Memory B cell (primary cell): ENCODE results near the gene MCF2L2.
"Not testable (repeated sequence)": the region's sequence is repeated elsewhere in the genome, so short reads cannot be mapped to it uniquely, and the experiment has no call there.

Experiments used
- ATAC-seq: fragments of 150-1000 bp; cut with Tn5 transposase; 2 replicates; pipeline ENCODE4 v1.10.0; 2021; ENCODE audit warnings: low read depth, mild to moderate bottlenecking, moderate library complexity
- DNase-seq, 2 donors: peaks; one replicate each; pipeline ENCODE4 v3.0.0; 2022; ENCODE audit warnings: low spot score in 2 of 2
- H3K27ac Mint-ChIP-seq: one replicate; pipeline ENCODE4 v1.8.0; 2022; ENCODE audit warnings: mild to moderate bottlenecking, moderate library complexity, mixed read lengths
- H3K27me3 Mint-ChIP-seq: one replicate; pipeline ENCODE4 v1.8.0; 2022; ENCODE audit warnings: mixed read lengths
- H3K36me3 Mint-ChIP-seq: one replicate; pipeline ENCODE4 v1.8.0; 2022; ENCODE audit warnings: mild to moderate bottlenecking, mixed read lengths
- H3K4me1 Mint-ChIP-seq: one replicate; pipeline ENCODE4 v1.8.0; 2022; ENCODE audit warnings: mixed read lengths
- H3K4me3 Mint-ChIP-seq: one replicate; pipeline ENCODE4 v1.8.0; 2022; ENCODE audit warnings: mild to moderate bottlenecking, moderate library complexity, mixed read lengths
- H3K9me3 Mint-ChIP-seq: one replicate; pipeline ENCODE4 v1.8.0; 2022; ENCODE audit warnings: mixed read lengths

Gene MCF2L2

DNA sequence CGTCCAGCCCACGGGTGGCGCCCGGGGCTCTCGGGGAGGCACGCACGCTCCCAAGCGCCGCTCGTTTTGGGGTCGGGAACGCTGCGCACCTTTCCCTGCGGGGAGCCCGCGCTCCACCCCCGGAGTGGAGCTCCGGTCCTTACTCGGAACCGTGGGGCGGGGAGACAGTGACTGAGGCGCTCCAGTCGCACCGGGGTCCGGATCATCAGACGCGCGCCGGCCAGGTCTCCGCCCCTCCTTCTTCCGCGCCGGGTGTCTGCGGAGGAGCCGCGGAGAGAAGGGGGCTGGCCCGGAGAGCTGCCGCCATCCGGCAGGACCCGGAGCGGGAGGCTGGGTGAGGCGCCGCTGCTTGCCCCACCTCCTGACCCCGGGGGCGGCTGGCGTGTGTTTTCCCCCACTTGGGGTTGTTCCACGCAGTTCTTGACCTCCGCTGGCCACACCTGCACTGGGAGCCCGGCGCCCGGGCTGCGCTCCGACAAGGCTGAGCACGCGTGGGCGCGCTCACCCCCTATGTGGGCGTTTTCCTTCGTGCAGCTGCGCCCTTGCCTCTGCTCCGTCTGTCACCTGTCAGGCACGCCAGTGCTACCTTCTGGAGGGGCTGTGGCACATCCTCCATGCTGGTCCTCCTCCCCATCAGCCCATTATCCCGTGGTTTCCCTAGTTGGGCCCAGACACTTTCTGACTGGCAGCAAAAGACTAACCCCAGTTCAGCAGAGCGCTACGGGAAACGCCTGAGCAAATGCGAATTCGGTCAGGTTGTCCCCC is at the start of gene MCF2L2:
Gene MCF2L2, minus strand, starts transcription at position 173 of the 765 bp plus-strand sequence. CDS start 642 bp downstream, outside the sequence.
- DNase-seq (peak; percentile 48 to 55), ATAC-seq (peak; percentile 86)
- Mint-ChIP-seq H3K4me1 (peaks cover 3% of the 10 kb centered on the region), H3K27ac (peak within 1 kb of the TSS; percentile 52), H3K9me3 (no peaks in the 10 kb centered on the region), H3K4me3 (peak within 1 kb of the TSS; percentile 89), H3K27me3 (peaks cover 10% of the 10 kb centered on the region), H3K36me3 (no peaks in the 10 kb centered on the region)

GRCh38 chr3:183477801-183478456 is 49.5 kb upstream of the MCF2L2 start:
- Mint-ChIP-seq H3K4me1 (peaks cover 2% of the 10 kb centered on the region), H3K4me3 (no peak overlapping the region), H3K9me3 (no peaks in the 10 kb centered on the region), H3K36me3 (no peaks in the 10 kb centered on the region), H3K27me3 (no peaks in the 10 kb centered on the region), H3K27ac (no peak overlapping the region)
- ATAC-seq, result no peak
- no peak for DNase-seq

DNA sequence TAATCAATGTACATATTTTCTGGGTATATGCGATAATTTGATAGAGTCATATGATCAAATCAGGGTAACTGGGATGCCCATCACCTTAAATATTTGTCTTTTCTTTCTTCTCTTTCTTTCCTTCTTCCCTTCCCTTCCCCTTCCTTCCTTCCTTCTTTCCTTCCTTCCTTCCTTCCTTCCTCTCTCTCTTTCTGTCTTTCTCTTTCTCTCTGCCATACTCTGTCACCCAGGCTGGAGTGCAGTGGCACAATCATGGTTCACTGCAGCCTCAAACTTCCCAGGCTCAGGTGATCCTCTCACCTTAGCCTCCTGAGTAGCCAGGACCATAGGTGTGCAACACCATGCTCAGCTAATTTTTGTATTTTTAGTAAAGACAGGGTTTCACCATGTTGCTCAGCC is 47.3 kb upstream of the MCF2L2 start:
- H3K36me3 Mint-ChIP-seq, H3K9me3 Mint-ChIP-seq, H3K4me1 Mint-ChIP-seq, H3K27me3 Mint-ChIP-seq, DNase-seq, H3K27ac Mint-ChIP-seq, ATAC-seq, H3K4me3 Mint-ChIP-seq: not testable (repeated sequence)

DNA sequence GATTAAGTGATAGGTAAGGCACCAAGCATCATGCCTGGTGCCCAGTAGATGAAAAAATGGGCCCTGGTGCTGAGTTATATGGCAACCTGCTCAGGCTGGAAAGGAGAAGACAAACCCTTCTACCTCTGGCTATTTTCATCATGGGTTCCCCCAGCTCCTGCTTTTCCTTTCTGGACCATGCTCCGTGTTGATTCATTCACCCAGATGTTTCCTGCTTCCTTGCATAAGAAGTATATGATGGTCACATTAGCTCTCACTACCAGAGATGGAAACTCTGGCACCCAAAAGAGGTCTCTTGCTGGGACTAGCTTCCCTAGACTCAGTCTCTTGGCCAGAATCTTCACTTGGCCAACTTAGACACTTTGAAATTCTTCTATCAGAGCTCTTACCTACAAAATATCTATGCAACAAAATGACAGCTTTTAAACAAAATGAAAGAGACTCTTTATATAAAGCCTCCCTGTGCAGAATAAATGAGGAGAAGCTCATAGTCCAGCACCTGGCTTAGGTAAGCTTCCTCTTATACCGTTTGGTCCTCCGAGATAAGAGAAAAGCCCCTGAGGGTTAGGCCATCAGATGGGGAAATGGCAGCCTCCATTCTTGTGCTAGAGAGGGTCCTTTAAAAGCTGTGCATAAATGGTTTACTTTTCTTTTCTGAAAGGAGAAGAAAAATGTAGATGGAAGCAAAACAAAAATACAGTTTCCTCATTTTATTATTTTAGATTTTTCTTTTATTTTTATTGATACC is 46.8 kb upstream of the MCF2L2 start:
- DNase-seq, result no peak
- ATAC-seq, result no peak
- no peak overlapping the region for H3K4me3 Mint-ChIP-seq
- peaks cover 2% of the 10 kb centered on the region for H3K4me1 Mint-ChIP-seq
- H3K9me3 Mint-ChIP-seq, result no peaks in the 10 kb centered on the region
- no peaks in the 10 kb centered on the region for H3K36me3 Mint-ChIP-seq
- H3K27me3 Mint-ChIP-seq, result no peaks in the 10 kb centered on the region
- no peak overlapping the region for H3K27ac Mint-ChIP-seq

GRCh38 chr3:183473969-183474368 is 45.5 kb upstream of the MCF2L2 start:
- Mint-ChIP-seq H3K27me3 (peaks cover 2% of the 10 kb centered on the region), H3K4me1 (peaks cover 4% of the 10 kb centered on the region), H3K36me3 (no peaks in the 10 kb centered on the region), H3K4me3 (no peak overlapping the region), H3K9me3 (no peaks in the 10 kb centered on the region), H3K27ac (no peak overlapping the region)
- DNase-seq (no peak), ATAC-seq (no peak)

DNA sequence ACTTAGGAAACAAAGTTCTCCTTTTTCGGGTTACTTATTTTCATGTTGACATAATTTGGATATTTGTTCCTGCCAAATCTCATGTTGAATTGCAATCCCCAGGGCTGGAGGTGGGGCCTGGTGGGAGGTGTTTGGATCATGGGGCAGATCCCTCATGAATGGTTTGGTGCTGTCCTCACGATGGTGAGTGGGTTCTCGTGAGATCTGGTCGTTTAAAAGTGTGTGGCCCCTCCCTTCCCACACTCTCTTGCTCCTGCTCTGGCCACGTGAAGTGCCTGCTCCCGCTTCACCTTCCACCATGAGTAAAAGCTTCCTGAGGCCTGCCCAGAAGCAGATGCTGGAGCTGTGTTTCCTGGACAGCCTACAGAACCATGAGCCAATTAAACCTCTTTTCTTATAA is 43.7 kb upstream of the MCF2L2 start:
- Mint-ChIP-seq H3K9me3 (no peaks in the 10 kb centered on the region), H3K27ac (no peak overlapping the region), H3K4me3 (no peak overlapping the region), H3K27me3 (peaks cover 2% of the 10 kb centered on the region), H3K4me1 (peaks cover 4% of the 10 kb centered on the region), H3K36me3 (no peaks in the 10 kb centered on the region)
- DNase-seq (no peak), ATAC-seq (no peak)

DNA sequence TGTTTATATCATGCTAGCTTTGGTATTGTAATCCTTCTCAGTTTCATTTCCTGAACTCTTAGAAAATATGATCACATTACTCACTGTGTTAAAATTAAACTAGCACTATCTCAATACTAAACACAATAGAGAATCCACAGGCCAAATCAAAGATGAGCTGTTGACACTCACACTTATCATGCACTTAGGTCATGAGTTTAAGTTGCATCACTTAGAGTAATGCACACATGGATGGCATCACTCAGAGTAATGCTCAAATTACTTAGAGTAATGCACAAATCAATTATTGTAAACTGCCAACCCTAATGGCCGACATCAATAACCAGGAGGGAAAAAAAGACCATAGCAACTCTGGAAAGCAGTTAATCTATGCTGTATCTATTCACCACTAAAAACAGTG is 40.0 kb upstream of the MCF2L2 start:
- DNase-seq (no peak), ATAC-seq (no peak)
- H3K4me3 Mint-ChIP-seq, result no peak overlapping the region
- peaks cover 4% of the 10 kb centered on the region for H3K4me1 Mint-ChIP-seq
- H3K36me3 Mint-ChIP-seq, result no peaks in the 10 kb centered on the region
- no peak overlapping the region for H3K27ac Mint-ChIP-seq
- no peaks in the 10 kb centered on the region for H3K9me3 Mint-ChIP-seq
- H3K27me3 Mint-ChIP-seq, result peaks cover 5% of the 10 kb centered on the region

GRCh38 chr3:183466575-183466974 is 38.2 kb upstream of the MCF2L2 start:
- no peaks in the 10 kb centered on the region for H3K36me3 Mint-ChIP-seq

DNA sequence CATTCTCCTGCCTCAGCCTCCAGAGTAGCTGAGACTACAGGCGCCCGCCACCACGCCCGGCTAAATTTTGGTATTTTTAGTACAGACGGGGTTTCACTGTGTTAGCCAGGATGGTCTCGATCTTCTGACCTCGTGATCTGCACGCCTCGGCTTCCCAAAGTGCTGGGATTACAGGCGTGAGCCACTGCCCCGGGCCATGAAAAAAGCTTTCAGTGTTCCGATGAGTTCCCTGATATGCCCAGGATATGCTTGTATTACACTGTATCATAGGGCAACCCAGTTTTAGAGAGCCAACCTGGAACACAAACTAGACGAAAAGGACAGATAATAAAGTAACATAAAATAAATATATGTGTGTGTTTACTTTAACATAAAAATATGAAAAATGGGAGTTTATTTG is 37.3 kb upstream of the MCF2L2 start:
- not testable (repeated sequence) for H3K27ac Mint-ChIP-seq, H3K36me3 Mint-ChIP-seq, DNase-seq, H3K4me1 Mint-ChIP-seq, H3K27me3 Mint-ChIP-seq, ATAC-seq, H3K4me3 Mint-ChIP-seq, H3K9me3 Mint-ChIP-seq

More at GRCh38 chr3:183466575-183466974, 38.2 kb upstream of the MCF2L2 start:
- no peaks in the 10 kb centered on the region for H3K9me3 Mint-ChIP-seq
- H3K27ac Mint-ChIP-seq, result no peak overlapping the region
- DNase-seq (no peak), ATAC-seq (no peak)
- H3K27me3 Mint-ChIP-seq, result peaks cover 5% of the 10 kb centered on the region
- peaks cover 4% of the 10 kb centered on the region for H3K4me1 Mint-ChIP-seq
- H3K4me3 Mint-ChIP-seq, result no peak overlapping the region

GRCh38 chr3:183464480-183464879 is 36.1 kb upstream of the MCF2L2 start:
- Mint-ChIP-seq H3K4me3 (no peak overlapping the region), H3K9me3 (no peaks in the 10 kb centered on the region), H3K36me3 (peaks cover 1% of the 10 kb centered on the region), H3K27me3 (peaks cover 5% of the 10 kb centered on the region), H3K4me1 (peaks cover 9% of the 10 kb centered on the region), H3K27ac (no peak overlapping the region)
- ATAC-seq, result no peak
- DNase-seq, result no peak

DNA sequence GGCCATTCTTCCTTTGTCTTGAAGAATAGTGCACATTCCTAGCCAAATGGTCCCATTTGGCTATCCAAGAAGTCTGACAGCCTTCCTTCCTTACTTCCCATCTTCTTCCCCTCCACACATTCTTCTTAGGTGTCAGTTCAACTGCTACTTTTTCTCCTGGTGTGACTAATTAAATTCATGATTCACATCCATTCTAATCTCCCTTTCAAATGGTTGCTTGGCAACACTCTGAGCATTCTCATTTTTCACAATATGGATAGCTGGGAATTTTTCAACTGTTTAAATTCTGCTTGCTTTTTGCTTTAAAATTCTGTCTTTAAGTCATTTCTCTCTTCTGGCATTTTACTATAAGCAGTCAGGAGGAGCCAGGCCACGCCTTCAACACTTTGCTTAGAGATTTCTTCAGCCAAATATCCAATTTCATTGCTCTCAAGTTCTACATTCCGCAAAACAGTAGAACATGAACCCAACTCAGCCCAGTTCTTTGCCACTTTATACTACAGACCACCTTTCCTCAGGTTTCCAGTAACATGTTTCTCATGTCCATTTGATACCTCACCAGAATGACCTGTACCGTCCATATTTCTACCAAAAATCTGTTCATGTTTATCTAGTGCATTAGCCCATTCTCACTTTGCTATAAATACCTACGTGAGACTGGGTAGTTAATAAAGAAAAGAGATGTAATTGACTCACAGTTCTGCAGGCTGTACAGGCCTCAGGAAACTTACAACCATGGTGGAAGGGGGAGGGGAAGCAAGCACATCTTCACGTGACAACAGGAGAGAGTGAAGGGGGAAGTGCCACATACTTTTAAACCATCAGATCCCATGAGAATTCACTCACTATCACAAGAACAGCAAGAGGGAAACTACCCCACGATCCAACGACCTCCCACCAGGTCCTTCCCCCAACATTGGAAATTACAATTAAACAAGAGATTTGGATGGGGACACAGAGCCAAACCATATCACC is 31.9 kb upstream of the MCF2L2 start:
- peaks cover 3% of the 10 kb centered on the region for H3K27me3 Mint-ChIP-seq
- peaks cover 1% of the 10 kb centered on the region for H3K36me3 Mint-ChIP-seq
- DNase-seq (peak in 1 of 2 donors; percentile 14), ATAC-seq (peak; percentile 83)
- H3K9me3 Mint-ChIP-seq, result no peaks in the 10 kb centered on the region
- no peak overlapping the region for H3K4me3 Mint-ChIP-seq
- H3K27ac Mint-ChIP-seq, result peak overlapping the region; percentile 11
- H3K4me1 Mint-ChIP-seq, result peaks cover 6% of the 10 kb centered on the region

- ATAC-seq (no peak), DNase-seq (no peak)
- H3K27me3 Mint-ChIP-seq, result no peaks in the 10 kb centered on the region
- H3K4me1 Mint-ChIP-seq, result no peaks in the 10 kb centered on the region
- no peaks in the 10 kb centered on the region for H3K9me3 Mint-ChIP-seq
- H3K27ac Mint-ChIP-seq, result no peak overlapping the region
- H3K4me3 Mint-ChIP-seq, result no peak overlapping the region
- H3K36me3 Mint-ChIP-seq, result peaks cover 10% of the 10 kb centered on the region
Observed at GRCh38 chr3:183455089-183455488, 26.7 kb upstream of the MCF2L2 start.

- Mint-ChIP-seq H3K9me3 (no peaks in the 10 kb centered on the region), H3K36me3 (peaks cover 8% of the 10 kb centered on the region), H3K4me3 (no peak overlapping the region), H3K27ac (no peak overlapping the region), H3K27me3 (no peaks in the 10 kb centered on the region), H3K4me1 (no peaks in the 10 kb centered on the region)
- ATAC-seq, result no peak
- DNase-seq, result no peak
Observed at GRCh38 chr3:183454064-183454463, 25.6 kb upstream of the MCF2L2 start.
